NB4 (cell line): ENCODE data around the gene AGAP1.

Experiments
- POLR2A ChIP-seq: IDR thresholded peaks from 2 replicates; pipeline ENCODE4 v1.6.1; 2011; ENCODE audit warnings: mild to moderate bottlenecking; ENCODE audit not compliant: insufficient read length; ENCODE audit errors: extremely low read depth
- TF ChIP-seq, protein P1 (sequence below): IDR thresholded peaks from one replicate; pipeline ENCODE4 v1.5.1; 2012; ENCODE audit warnings: low read depth, low read length
- TF ChIP-seq, protein P2 (sequence below): IDR thresholded peaks from 2 replicates; pipeline ENCODE4 v1.6.1; 2011; ENCODE audit warnings: low read depth, low read length

- TF ChIP-seq, protein P1, sequence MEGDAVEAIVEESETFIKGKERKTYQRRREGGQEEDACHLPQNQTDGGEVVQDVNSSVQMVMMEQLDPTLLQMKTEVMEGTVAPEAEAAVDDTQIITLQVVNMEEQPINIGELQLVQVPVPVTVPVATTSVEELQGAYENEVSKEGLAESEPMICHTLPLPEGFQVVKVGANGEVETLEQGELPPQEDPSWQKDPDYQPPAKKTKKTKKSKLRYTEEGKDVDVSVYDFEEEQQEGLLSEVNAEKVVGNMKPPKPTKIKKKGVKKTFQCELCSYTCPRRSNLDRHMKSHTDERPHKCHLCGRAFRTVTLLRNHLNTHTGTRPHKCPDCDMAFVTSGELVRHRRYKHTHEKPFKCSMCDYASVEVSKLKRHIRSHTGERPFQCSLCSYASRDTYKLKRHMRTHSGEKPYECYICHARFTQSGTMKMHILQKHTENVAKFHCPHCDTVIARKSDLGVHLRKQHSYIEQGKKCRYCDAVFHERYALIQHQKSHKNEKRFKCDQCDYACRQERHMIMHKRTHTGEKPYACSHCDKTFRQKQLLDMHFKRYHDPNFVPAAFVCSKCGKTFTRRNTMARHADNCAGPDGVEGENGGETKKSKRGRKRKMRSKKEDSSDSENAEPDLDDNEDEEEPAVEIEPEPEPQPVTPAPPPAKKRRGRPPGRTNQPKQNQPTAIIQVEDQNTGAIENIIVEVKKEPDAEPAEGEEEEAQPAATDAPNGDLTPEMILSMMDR = no peak
- TF ChIP-seq, protein P2, sequence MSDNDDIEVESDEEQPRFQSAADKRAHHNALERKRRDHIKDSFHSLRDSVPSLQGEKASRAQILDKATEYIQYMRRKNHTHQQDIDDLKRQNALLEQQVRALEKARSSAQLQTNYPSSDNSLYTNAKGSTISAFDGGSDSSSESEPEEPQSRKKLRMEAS = no peak
- no peak for TF ChIP-seq POLR2A
Measured at GRCh38 chr2:235543128-235543750, 49.4 kb downstream of the AGAP1 start.
